HepG2 (cell line): ENCODE data around the gene TUFM. TPM values are rescaled to one million over a fixed set of nuclear protein-coding genes. Genes with fewer than 3 reads are reported as not detected.

ENCODE experiments used
- AGO2 ChIP-seq: fragments of 200-400 bp; formaldehyde crosslinking; optimal IDR thresholded peaks from 2 replicates; pipeline ENCODE3; 2017; ENCODE audit warnings: mild to moderate bottlenecking, low read depth, low read length, moderate library complexity
- ISX ChIP-seq: sonication (generic); formaldehyde crosslinking; conservative IDR thresholded peaks from 2 replicates; pipeline ENCODE4 v1.5.0; 2020; ENCODE audit warnings: missing genetic modification reagents
- MBNL3 ChIP-seq: fragments of 250-450 bp; sonication (Bioruptor Pico); conservative IDR thresholded peaks from 2 replicates; pipeline ENCODE4 v1.8.0; 2022; ENCODE audit warnings: mild to moderate bottlenecking, inconsistent platforms
- NFRKB ChIP-seq: fragments of 450-650 bp; IDR thresholded peaks from 2 replicates; pipeline ENCODE4 v1.6.1; 2017
- REPIN1 ChIP-seq: sonication (generic); formaldehyde crosslinking; IDR thresholded peaks from 2 replicates; pipeline ENCODE4 v1.8.0; 2022; ENCODE audit warnings: missing genetic modification reagents, low read depth, mild to moderate bottlenecking, borderline replicate concordance
- TCF7L2 ChIP-seq: IDR thresholded peaks from 2 replicates; pipeline ENCODE4 v1.6.1; 2011; ENCODE audit warnings: mild to moderate bottlenecking, low read depth, low read length, moderate library complexity
- THAP11 ChIP-seq: IDR thresholded peaks from 2 replicates; pipeline ENCODE4 v1.6.1; 2016; ENCODE audit warnings: missing biosample characterization, missing genetic modification reagents
- WIZ ChIP-seq: sonication (generic); formaldehyde crosslinking; IDR thresholded peaks from 2 replicates; pipeline ENCODE4 v1.5.1; 2020; ENCODE audit warnings: mild to moderate bottlenecking, missing genetic modification reagents
- ZBTB34 ChIP-seq: sonication (generic); formaldehyde crosslinking; IDR thresholded peaks from 2 replicates; pipeline ENCODE4 v1.8.0; 2022; ENCODE audit warnings: mild to moderate bottlenecking, missing genetic modification reagents
- ZNF326 ChIP-seq: sonication (generic); formaldehyde crosslinking; IDR thresholded peaks from 2 replicates; pipeline ENCODE4 v1.4.0; 2020; ENCODE audit warnings: missing genetic modification reagents, borderline replicate concordance
- ZNF383 ChIP-seq: sonication (generic); formaldehyde crosslinking; IDR thresholded peaks from 2 replicates; pipeline ENCODE4 v1.4.0; 2020; ENCODE audit warnings: missing genetic modification reagents, mild to moderate bottlenecking, borderline replicate concordance
- ZNF484 ChIP-seq: sonication (generic); formaldehyde crosslinking; IDR thresholded peaks from 2 replicates; pipeline ENCODE4 v1.5.1; 2020; ENCODE audit warnings: mild to moderate bottlenecking, low read depth, missing genetic modification reagents, borderline replicate concordance
- polyA plus RNA-seq, 8 experiments: library from polyadenylated mRNA; depleted of rRNA in 3 of 8; stranded (reverse) in 7 of 8; unstranded in 1 of 8; fragments of >200 nt; fragmentation: Illumina TruSeq in 4 of 8; extraction: Trizol in 4 of 8; gene quantifications; 2 replicates each; pipeline versions ENCODE4 v1.2.1 to v1.2.3, GENCODE V29; 2011 to 2016; ENCODE audit warnings: low read depth in 4 of 8, missing spikeins in 1 of 8, mixed read lengths in 1 of 8; ENCODE audit not compliant: insufficient read depth in 1 of 8
- total RNA-seq, 5 experiments: library from RNA; depleted of rRNA; stranded (reverse); fragments of >200 nt; fragmentation: Illumina TruSeq; extraction: Trizol; gene quantifications; 2 replicates each; pipeline ENCODE4 v1.2.3, GENCODE V29; 2016; ENCODE audit warnings: low read depth in 1 of 5
- TF ChIP-seq, protein P1 (sequence below): sonication (generic); formaldehyde crosslinking; IDR thresholded peaks from 2 replicates; pipeline ENCODE4 v1.4.0; 2020; ENCODE audit warnings: missing genetic modification reagents
- TF ChIP-seq, protein P2 (sequence below): sonication (generic); formaldehyde crosslinking; IDR thresholded peaks from 2 replicates; pipeline ENCODE4 v1.8.0; 2022; ENCODE audit warnings: mild to moderate bottlenecking, missing genetic modification reagents, moderate library complexity

TUFM gene
- total and polyA plus RNA-seq, 2 of the 13 experiments (the other 11 are each of a cell fraction or from before 2014, with no cell fraction given): 206 to 298 TPM

DNA sequence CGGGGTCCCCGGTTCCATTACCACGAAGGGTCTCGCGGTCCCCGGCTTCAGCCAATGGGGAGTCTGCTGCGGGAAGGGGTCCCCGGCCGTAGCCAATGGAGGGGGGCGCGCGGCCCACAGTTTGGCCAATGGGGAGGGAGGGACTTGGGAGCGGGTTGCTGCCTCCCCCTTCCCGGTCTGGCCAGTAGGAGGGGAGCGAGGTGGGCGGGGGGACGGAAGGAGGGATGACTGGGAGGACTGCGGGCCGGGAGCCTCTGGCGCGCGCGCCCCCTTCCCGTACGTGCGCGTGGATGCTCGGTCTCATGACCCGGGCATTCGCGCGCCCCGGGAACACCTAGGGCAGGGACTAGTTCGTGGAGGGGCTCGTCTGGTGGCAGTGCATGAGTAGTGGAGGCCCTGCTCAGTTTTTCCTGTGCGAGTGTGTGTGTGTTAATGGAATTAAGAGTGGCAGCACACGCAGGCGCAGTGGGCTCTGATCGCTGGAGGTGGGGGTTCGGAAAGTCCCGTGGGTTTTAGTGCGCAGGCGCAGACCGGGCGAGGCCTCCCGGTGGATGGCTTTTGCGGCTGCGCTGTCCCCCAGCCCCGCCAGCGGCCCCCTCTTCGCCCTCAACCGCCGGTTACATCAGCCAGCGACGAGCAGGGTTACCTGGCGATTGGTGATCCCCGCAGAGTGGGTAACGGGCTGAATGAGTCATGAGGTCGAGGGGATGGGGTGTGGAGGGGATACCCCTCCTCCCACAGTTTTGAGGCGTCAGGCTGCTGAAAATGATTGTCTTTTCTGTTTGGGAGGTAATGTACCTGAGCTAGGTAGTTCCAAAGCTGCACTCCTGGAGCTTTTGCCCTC is 22.1 kb downstream of the TUFM start (continued):
- TF ChIP-seq WIZ (peak; percentile 53; the same call in 1 of the 2 replicates), NFRKB (no peak), REPIN1 (CRISPR knock-in tag) (peak; percentile 76; the same call in 1 of the 2 replicates), AGO2 (peak; percentile 56), TCF7L2 (no peak), THAP11 (CRISPR knock-in tag) (peak; percentile 87), ISX (0 out of 2 replicates have a peak, but pooled peaks have one; percentile 44), ZNF326 (CRISPR knock-in tag) (0 out of 2 replicates have a peak, but pooled peaks have one; percentile 38), ZNF383 (CRISPR knock-in tag) (no peak), ZNF484 (CRISPR knock-in tag) (no peak), ZBTB34 (no peak), MBNL3 (CRISPR knock-in tag) (no peak)
- TF ChIP-seq, protein P1, sequence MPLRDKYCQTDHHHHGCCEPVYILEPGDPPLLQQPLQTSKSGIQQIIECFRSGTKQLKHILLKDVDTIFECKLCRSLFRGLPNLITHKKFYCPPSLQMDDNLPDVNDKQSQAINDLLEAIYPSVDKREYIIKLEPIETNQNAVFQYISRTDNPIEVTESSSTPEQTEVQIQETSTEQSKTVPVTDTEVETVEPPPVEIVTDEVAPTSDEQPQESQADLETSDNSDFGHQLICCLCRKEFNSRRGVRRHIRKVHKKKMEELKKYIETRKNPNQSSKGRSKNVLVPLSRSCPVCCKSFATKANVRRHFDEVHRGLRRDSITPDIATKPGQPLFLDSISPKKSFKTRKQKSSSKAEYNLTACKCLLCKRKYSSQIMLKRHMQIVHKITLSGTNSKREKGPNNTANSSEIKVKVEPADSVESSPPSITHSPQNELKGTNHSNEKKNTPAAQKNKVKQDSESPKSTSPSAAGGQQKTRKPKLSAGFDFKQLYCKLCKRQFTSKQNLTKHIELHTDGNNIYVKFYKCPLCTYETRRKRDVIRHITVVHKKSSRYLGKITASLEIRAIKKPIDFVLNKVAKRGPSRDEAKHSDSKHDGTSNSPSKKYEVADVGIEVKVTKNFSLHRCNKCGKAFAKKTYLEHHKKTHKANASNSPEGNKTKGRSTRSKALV: peak; percentile 58; the same call in 1 of the 2 replicates
- TF ChIP-seq, protein P2, sequence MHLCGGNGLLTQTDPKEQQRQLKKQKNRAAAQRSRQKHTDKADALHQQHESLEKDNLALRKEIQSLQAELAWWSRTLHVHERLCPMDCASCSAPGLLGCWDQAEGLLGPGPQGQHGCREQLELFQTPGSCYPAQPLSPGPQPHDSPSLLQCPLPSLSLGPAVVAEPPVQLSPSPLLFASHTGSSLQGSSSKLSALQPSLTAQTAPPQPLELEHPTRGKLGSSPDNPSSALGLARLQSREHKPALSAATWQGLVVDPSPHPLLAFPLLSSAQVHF (CRISPR knock-in tag): no peak
